Measurements from ENCODE around the gene KIF5B.
"Not testable (repeated sequence)": the region's sequence is repeated elsewhere in the genome, so short reads cannot be mapped to it uniquely, and the experiment has no call there.

KIF5B gene

GRCh38 chr10:32005050-32005449, 51.2 kb downstream of the KIF5B start:
- H3K4me1 Mint-ChIP-seq = peaks cover 7% of the 10 kb centered on the region
- DNase-seq (ENCODE audit: low spot score in 2 of 2) = no peak
- ATAC-seq = peak; percentile 72
- no peaks in the 10 kb centered on the region for H3K9me3 Mint-ChIP-seq
- no peak overlapping the region for H3K4me3 Mint-ChIP-seq
- H3K36me3 Mint-ChIP-seq = peaks cover 35% of the 10 kb centered on the region
- H3K27ac Mint-ChIP-seq = no peak overlapping the region

GRCh38 chr10:32004161-32004591, 52.0 kb downstream of the KIF5B start:
- Mint-ChIP-seq H3K36me3 (peaks cover 26% of the 10 kb centered on the region), H3K27ac (peak overlapping the region; percentile 65), H3K9me3 (no peaks in the 10 kb centered on the region), H3K4me1 (peaks cover 7% of the 10 kb centered on the region), H3K4me3 (no peak overlapping the region)
- ATAC-seq (no peak), DNase-seq (ENCODE audit: low spot score in 2 of 2) (no peak)

GRCh38 chr10:32002531-32002930, 53.7 kb downstream of the KIF5B start:
- Mint-ChIP-seq H3K9me3 (no peaks in the 10 kb centered on the region), H3K27ac (peak overlapping the region; percentile 30), H3K36me3 (peaks cover 10% of the 10 kb centered on the region), H3K4me1 (peaks cover 7% of the 10 kb centered on the region), H3K4me3 (no peak overlapping the region)
- DNase-seq (ENCODE audit: low spot score in 2 of 2) (no peak), ATAC-seq (no peak)

- ATAC-seq = no peak
- no peaks in the 10 kb centered on the region for H3K9me3 Mint-ChIP-seq
- no peak for DNase-seq (ENCODE audit: low spot score in 2 of 2)
- H3K4me3 Mint-ChIP-seq = no peak overlapping the region
- H3K36me3 Mint-ChIP-seq = no peaks in the 10 kb centered on the region
- H3K27ac Mint-ChIP-seq = no peak overlapping the region
- H3K4me1 Mint-ChIP-seq = peaks cover 7% of the 10 kb centered on the region
These were observed 55.3 kb downstream of the KIF5B start for GRCh38 chr10:32000937-32001336.

GRCh38 chr10:31999836-32000235, 56.4 kb downstream of the KIF5B start:
- ATAC-seq = no peak
- no peaks in the 10 kb centered on the region for H3K9me3 Mint-ChIP-seq
- H3K36me3 Mint-ChIP-seq = no peaks in the 10 kb centered on the region
- H3K4me3 Mint-ChIP-seq = no peak overlapping the region
- no peak for DNase-seq (ENCODE audit: low spot score in 2 of 2)
- no peak overlapping the region for H3K27ac Mint-ChIP-seq
- peaks cover 7% of the 10 kb centered on the region for H3K4me1 Mint-ChIP-seq

- no peaks in the 10 kb centered on the region for H3K36me3 Mint-ChIP-seq
These were observed 57.1 kb downstream of the KIF5B start for GRCh38 chr10:31999070-31999660.

GRCh38 chr10:31994926-31995325, 61.3 kb downstream of the KIF5B start:
- no peak overlapping the region for H3K27ac Mint-ChIP-seq
- no peaks in the 10 kb centered on the region for H3K4me1 Mint-ChIP-seq
- no peaks in the 10 kb centered on the region for H3K9me3 Mint-ChIP-seq
- ATAC-seq (no peak), DNase-seq (ENCODE audit: low spot score in 2 of 2) (no peak)
- H3K36me3 Mint-ChIP-seq = no peaks in the 10 kb centered on the region
- no peak overlapping the region for H3K4me3 Mint-ChIP-seq

More at GRCh38 chr10:31999070-31999660, 57.1 kb downstream of the KIF5B start:
- ATAC-seq (no peak), DNase-seq (ENCODE audit: low spot score in 2 of 2) (no peak)
- H3K4me3 Mint-ChIP-seq = no peak overlapping the region
- H3K27ac Mint-ChIP-seq = no peak overlapping the region
- H3K9me3 Mint-ChIP-seq = no peaks in the 10 kb centered on the region
- H3K4me1 Mint-ChIP-seq = peaks cover 7% of the 10 kb centered on the region

GRCh38 chr10:31990937-31991336, 65.3 kb downstream of the KIF5B start:
- DNase-seq (ENCODE audit: low spot score in 2 of 2) = no peak
- Mint-ChIP-seq H3K4me3 (no peak overlapping the region), H3K9me3 (no peaks in the 10 kb centered on the region), H3K27ac (no peak overlapping the region), H3K36me3 (no peaks in the 10 kb centered on the region), H3K4me1 (no peaks in the 10 kb centered on the region)
- no peak for ATAC-seq

GRCh38 chr10:31987786-31988185, 68.4 kb downstream of the KIF5B start:
- not testable (repeated sequence) for H3K4me1 Mint-ChIP-seq; H3K36me3 Mint-ChIP-seq; ATAC-seq; H3K9me3 Mint-ChIP-seq; H3K27ac Mint-ChIP-seq; H3K4me3 Mint-ChIP-seq; DNase-seq (ENCODE audit: low spot score in 2 of 2)

GRCh38 chr10:31982111-31982510, 74.1 kb downstream of the KIF5B start:
- no peak overlapping the region for H3K4me3 Mint-ChIP-seq
- H3K27ac Mint-ChIP-seq = no peak overlapping the region
- no peaks in the 10 kb centered on the region for H3K36me3 Mint-ChIP-seq
- H3K9me3 Mint-ChIP-seq = peaks cover 2% of the 10 kb centered on the region
- H3K4me1 Mint-ChIP-seq = peaks cover 9% of the 10 kb centered on the region
- ATAC-seq (no peak), DNase-seq (ENCODE audit: low spot score in 2 of 2) (no peak)

- H3K36me3 Mint-ChIP-seq = no peaks in the 10 kb centered on the region
- DNase-seq (ENCODE audit: low spot score in 2 of 2) = no peak
- peaks cover 2% of the 10 kb centered on the region for H3K9me3 Mint-ChIP-seq
- peaks cover 12% of the 10 kb centered on the region for H3K4me1 Mint-ChIP-seq
- no peak for ATAC-seq
- H3K4me3 Mint-ChIP-seq = no peak overlapping the region
- no peak overlapping the region for H3K27ac Mint-ChIP-seq
These were observed 75.8 kb downstream of the KIF5B start for GRCh38 chr10:31980471-31980870.

- not testable (repeated sequence) for DNase-seq (ENCODE audit: low spot score in 2 of 2); H3K27ac Mint-ChIP-seq; ATAC-seq; H3K36me3 Mint-ChIP-seq; H3K9me3 Mint-ChIP-seq; H3K4me3 Mint-ChIP-seq
- peaks cover 12% of the 10 kb centered on the region for H3K4me1 Mint-ChIP-seq
These were observed 77.2 kb downstream of the KIF5B start for GRCh38 chr10:31979071-31979470.

GRCh38 chr10:31978156-31978483, 78.1 kb downstream of the KIF5B start:
- Mint-ChIP-seq H3K4me3 (no peak overlapping the region), H3K9me3 (peaks cover 2% of the 10 kb centered on the region), H3K36me3 (no peaks in the 10 kb centered on the region), H3K27ac (no peak overlapping the region), H3K4me1 (peaks cover 12% of the 10 kb centered on the region)
- ATAC-seq (no peak), DNase-seq (ENCODE audit: low spot score in 2 of 2) (no peak)

- Mint-ChIP-seq H3K4me3 (no peak overlapping the region), H3K36me3 (no peaks in the 10 kb centered on the region), H3K27ac (no peak overlapping the region), H3K4me1 (peaks cover 12% of the 10 kb centered on the region), H3K9me3 (peaks cover 2% of the 10 kb centered on the region)
- ATAC-seq (no peak), DNase-seq (ENCODE audit: low spot score in 2 of 2) (no peak)
These were observed 78.6 kb downstream of the KIF5B start for GRCh38 chr10:31977440-31978155.

GRCh38 chr10:31975157-31975765, 81.0 kb downstream of the KIF5B start:
- Mint-ChIP-seq H3K27ac (no peak overlapping the region), H3K4me1 (peaks cover 12% of the 10 kb centered on the region), H3K36me3 (no peaks in the 10 kb centered on the region), H3K4me3 (no peak overlapping the region), H3K9me3 (no peaks in the 10 kb centered on the region)
- no peak for DNase-seq (ENCODE audit: low spot score in 2 of 2)
- no peak for ATAC-seq
